Mesendoderm (in vitro differentiated cells): ENCODE data around the gene PTGFRN.

Source experiments
- DNase-seq: peaks from one replicate; pipeline ENCODE4 v3.0.0; 2013
- H2AK5ac ChIP-seq: 2 replicates; pipeline ENCODE4 v1.6.1; 2013; ENCODE audit warnings: low read length, inconsistent platforms
- H2BK120ac ChIP-seq: 2 replicates; pipeline ENCODE4 v1.6.1; 2013; ENCODE audit warnings: low read depth, mild to moderate bottlenecking, low read length, moderate library complexity, mixed read lengths
- H2BK15ac ChIP-seq: replicated peaks from 2 replicates; pipeline ENCODE4 v1.6.1; 2013; ENCODE audit warnings: low read depth, mild to moderate bottlenecking, moderate library complexity
- H2BK5ac ChIP-seq: 2 replicates; pipeline ENCODE4 v1.6.1; 2013; ENCODE audit warnings: low read length, inconsistent platforms
- H3K18ac ChIP-seq: 2 replicates; pipeline ENCODE4 v1.6.1; 2013; ENCODE audit warnings: mild to moderate bottlenecking, low read length, mixed read lengths
- H3K23ac ChIP-seq: one replicate; pipeline ENCODE4 v1.6.1; 2013; ENCODE audit warnings: low read length
- H3K27ac ChIP-seq: 2 replicates; pipeline ENCODE4 v1.5.1; 2013; ENCODE audit warnings: low read depth, mild to moderate bottlenecking, inconsistent platforms, low read length, moderate library complexity
- H3K27me3 ChIP-seq: 2 replicates; pipeline ENCODE4 v1.6.1; 2013; ENCODE audit warnings: low read length, control low read depth, mild to moderate bottlenecking, inconsistent platforms; ENCODE audit not compliant: insufficient read depth, poor library complexity
- H3K36me3 ChIP-seq: 2 replicates; pipeline ENCODE4 v1.6.1; 2013; ENCODE audit warnings: low read length, inconsistent platforms; ENCODE audit not compliant: control insufficient read depth, insufficient read depth
- H3K4ac ChIP-seq: one replicate; pipeline ENCODE4 v1.6.1; 2013; ENCODE audit warnings: low read depth, mild to moderate bottlenecking, low read length, moderate library complexity
- H3K4me1 ChIP-seq: 2 replicates; pipeline ENCODE4 v1.6.1; 2013; ENCODE audit warnings: low read depth, low read length, inconsistent platforms; ENCODE audit not compliant: control insufficient read depth
- H3K4me2 ChIP-seq: 2 replicates; pipeline ENCODE4 v1.6.1; 2013; ENCODE audit warnings: low read length
- H3K4me3 ChIP-seq: 2 replicates; pipeline ENCODE4 v1.5.1; 2013; ENCODE audit warnings: mild to moderate bottlenecking, low read length
- H3K56ac ChIP-seq: one replicate; pipeline ENCODE4 v1.6.1; 2013; ENCODE audit warnings: low read length
- H3K79me1 ChIP-seq: 2 replicates; pipeline ENCODE4 v1.6.1; 2013; ENCODE audit warnings: low read length, inconsistent platforms
- H3K79me2 ChIP-seq: 2 replicates; pipeline ENCODE4 v1.6.1; 2013; ENCODE audit warnings: mild to moderate bottlenecking, low read length; ENCODE audit not compliant: control insufficient read depth, insufficient read depth
- H3K9ac ChIP-seq: 2 replicates; pipeline ENCODE4 v1.6.1; 2013; ENCODE audit warnings: low read length, inconsistent platforms
- H4K5ac ChIP-seq: one replicate; pipeline ENCODE4 v1.6.1; 2013; ENCODE audit warnings: low read length
- H4K8ac ChIP-seq: one replicate; pipeline ENCODE4 v1.6.1; 2013; ENCODE audit warnings: low read depth, mild to moderate bottlenecking, control low read depth, low read length, moderate library complexity
- WGBS: extraction: QIAGEN DNeasy Blood & Tissue Kit; methylation state at CpG from one replicate; pipeline ENCODE4 v1.1.7; 2013; ENCODE audit warnings: low lambda C conversion rate, missing lambda C conversion rate; ENCODE audit not compliant: insufficient coverage; ENCODE audit errors: extremely low coverage; 5-methylcytosine and 5-hydroxymethylcytosine counted together

PTGFRN gene

GRCh38 chr1:116908820-116909511 lies 750 bp upstream of the PTGFRN start:
- H2AK5ac ChIP-seq: no peak overlapping the region

GRCh38 chr1:116910379-116911187 lies 867 bp downstream of the PTGFRN start:
- Histone ChIP-seq H4K5ac (no peak overlapping the region), H4K8ac (no peak overlapping the region), H3K4me1 (peaks cover 17% of the 10 kb centered on the region), H3K4ac (peak overlapping the region; percentile 86), H3K18ac (peak overlapping the region; percentile 96), H3K79me2 (peaks cover 45% of the 10 kb centered on the region), H2BK5ac (no peak overlapping the region), H2AK5ac (no peak overlapping the region), H3K23ac (no peak overlapping the region), H2BK15ac (peak overlapping the region; percentile 48), H3K27me3 (no peaks in the 10 kb centered on the region), H2BK120ac (peak overlapping the region; percentile 45), H3K56ac (peak overlapping the region; percentile 97), H3K9ac (peak overlapping the region; percentile 90), H3K4me3 (peak overlapping the region; percentile 80), H3K36me3 (no peaks in the 10 kb centered on the region), H3K27ac (peak overlapping the region; percentile 90), H3K4me2 (peak overlapping the region; percentile 61), H3K79me1 (peaks cover 28% of the 10 kb centered on the region)
- DNase-seq: peak; percentile 63
- WGBS: no CpG with 5 or more reads among the region's 64 CpGs

More at GRCh38 chr1:116908820-116909511, 750 bp upstream of the PTGFRN start:
- H3K4me3 ChIP-seq: peak overlapping the region; percentile 80
- peaks cover 20% of the 10 kb centered on the region for H3K79me1 ChIP-seq
- H2BK15ac ChIP-seq: no peak overlapping the region
- H3K4me1 ChIP-seq: peaks cover 14% of the 10 kb centered on the region
- H4K5ac ChIP-seq: no peak overlapping the region
- H4K8ac ChIP-seq: no peak overlapping the region
- H3K23ac ChIP-seq: no peak overlapping the region
- H3K79me2 ChIP-seq: peaks cover 31% of the 10 kb centered on the region
- H3K18ac ChIP-seq: peak overlapping the region; percentile 96
- no CpG with 5 or more reads among the region's 13 CpGs for WGBS
- H3K27ac ChIP-seq: peak overlapping the region; percentile 90
- H3K27me3 ChIP-seq: no peaks in the 10 kb centered on the region
- peak; percentile 66 for DNase-seq
- peak overlapping the region; percentile 90 for H3K9ac ChIP-seq
- H2BK5ac ChIP-seq: peak overlapping the region; percentile 28
- no peak overlapping the region for H3K4ac ChIP-seq
- H3K4me2 ChIP-seq: peak overlapping the region; percentile 96
- H2BK120ac ChIP-seq: peak overlapping the region; percentile 39
- no peaks in the 10 kb centered on the region for H3K36me3 ChIP-seq
- H3K56ac ChIP-seq: peak overlapping the region; percentile 97

GRCh38 chr1:116911188-116911553 lies 1.5 kb downstream of the PTGFRN start:
- H3K4ac ChIP-seq: peak overlapping the region; percentile 83
- no peak overlapping the region for H2AK5ac ChIP-seq
- H3K27me3 ChIP-seq: no peaks in the 10 kb centered on the region
- peaks cover 22% of the 10 kb centered on the region for H3K4me1 ChIP-seq
- no peak overlapping the region for H3K27ac ChIP-seq
- H3K56ac ChIP-seq: peak overlapping the region; percentile 97
- H3K23ac ChIP-seq: no peak overlapping the region
- no CpG with 5 or more reads among the region's 6 CpGs for WGBS
- peak overlapping the region; percentile 90 for H3K9ac ChIP-seq
- peaks cover 32% of the 10 kb centered on the region for H3K79me1 ChIP-seq
- peaks cover 49% of the 10 kb centered on the region for H3K79me2 ChIP-seq
- H3K36me3 ChIP-seq: no peaks in the 10 kb centered on the region
- H4K5ac ChIP-seq: no peak overlapping the region
- H2BK15ac ChIP-seq: no peak overlapping the region
- H3K4me3 ChIP-seq: peak overlapping the region; percentile 80
- no peak overlapping the region for H2BK120ac ChIP-seq
- no peak for DNase-seq
- peak overlapping the region; percentile 61 for H3K4me2 ChIP-seq
- peak overlapping the region; percentile 96 for H3K18ac ChIP-seq
- no peak overlapping the region for H4K8ac ChIP-seq
- peak overlapping the region; percentile 17 for H2BK5ac ChIP-seq

GRCh38 chr1:116911779-116912469 lies 2.2 kb downstream of the PTGFRN start:
- Histone ChIP-seq H3K23ac (no peak overlapping the region), H3K4me2 (peak overlapping the region; percentile 2), H3K18ac (no peak overlapping the region), H4K8ac (no peak overlapping the region), H3K79me1 (peaks cover 39% of the 10 kb centered on the region), H3K79me2 (peaks cover 56% of the 10 kb centered on the region), H2BK120ac (no peak overlapping the region), H3K9ac (peak overlapping the region; percentile 90), H3K4ac (no peak overlapping the region), H3K4me1 (peaks cover 26% of the 10 kb centered on the region), H2BK15ac (no peak overlapping the region), H3K4me3 (no peak overlapping the region), H2AK5ac (no peak overlapping the region), H4K5ac (no peak overlapping the region), H3K27ac (no peak overlapping the region), H3K27me3 (no peaks in the 10 kb centered on the region), H3K36me3 (no peaks in the 10 kb centered on the region), H2BK5ac (no peak overlapping the region), H3K56ac (peak overlapping the region; percentile 97)
- no peak for DNase-seq
- no CpG with 5 or more reads among the region's 6 CpGs for whole genome bisulfite sequencing

GRCh38 chr1:116912846-116913245 lies 3.1 kb downstream of the PTGFRN start:
- WGBS: no CpG with 5 or more reads among the region's 2 CpGs

More at GRCh38 chr1:116912846-116913245, 3.1 kb downstream of the PTGFRN start:
- H3K79me2 ChIP-seq: peaks cover 62% of the 10 kb centered on the region
- no peak overlapping the region for H2BK5ac ChIP-seq
- H2AK5ac ChIP-seq: no peak overlapping the region
- H3K36me3 ChIP-seq: no peaks in the 10 kb centered on the region
- H4K8ac ChIP-seq: no peak overlapping the region
- H2BK120ac ChIP-seq: no peak overlapping the region
- no peak overlapping the region for H3K18ac ChIP-seq
- no peak overlapping the region for H3K4me2 ChIP-seq
- no peak overlapping the region for H3K56ac ChIP-seq
- no peak overlapping the region for H3K4me3 ChIP-seq
- H3K79me1 ChIP-seq: peaks cover 46% of the 10 kb centered on the region
- H2BK15ac ChIP-seq: no peak overlapping the region
- H3K4me1 ChIP-seq: peaks cover 29% of the 10 kb centered on the region
- H3K23ac ChIP-seq: peak overlapping the region; percentile 99
- H3K4ac ChIP-seq: no peak overlapping the region
- DNase-seq: no peak
- no peak overlapping the region for H4K5ac ChIP-seq
- H3K9ac ChIP-seq: no peak overlapping the region
- H3K27me3 ChIP-seq: no peaks in the 10 kb centered on the region
- no peak overlapping the region for H3K27ac ChIP-seq
